HEK293T (cell line): Measurements from ENCODE around the gene CFAP54.

Experiments used
- CTCF ChIA-PET: fragments of 350-600 bp; formaldehyde crosslinking; extraction: SDS; loops from one replicate; lab custom pipeline; 2021; ENCODE audit warnings: antibody characterized with exemption, inconsistent platforms; lab: Yijun Ruan, JAX
- POLR2A ChIA-PET: fragments of 350-600 bp; formaldehyde crosslinking; extraction: SDS; loops from one replicate; lab custom pipeline; 2020; ENCODE audit warnings: antibody characterized with exemption, inconsistent platforms; lab: Yijun Ruan, JAX
- DNase-seq: peaks from one replicate; pipeline ENCODE4 v3.0.0; 2012; ENCODE audit warnings: mixed read lengths; ENCODE audit errors: extremely low spot score
- ARNT ChIP-seq: fragments of 450-650 bp; IDR thresholded peaks from 2 replicates; pipeline ENCODE4 v1.6.1; 2017; ENCODE audit warnings: mild to moderate bottlenecking
- BHLHE40 ChIP-seq: fragments of 450-650 bp; IDR thresholded peaks from 2 replicates; pipeline ENCODE4 v1.6.1; 2016; ENCODE audit warnings: mild to moderate bottlenecking, moderate library complexity, borderline replicate concordance
- CTBP1 ChIP-seq: fragments of 450-650 bp; IDR thresholded peaks from 2 replicates; pipeline ENCODE4 v1.6.1; 2016; ENCODE audit warnings: borderline replicate concordance
- ELF4 ChIP-seq: fragments of 450-650 bp; IDR thresholded peaks from 2 replicates; pipeline ENCODE4 v1.6.1; 2017; ENCODE audit warnings: antibody characterized with exemption
- FOXA1 ChIP-seq: fragments of 450-650 bp; IDR thresholded peaks from 2 replicates; pipeline ENCODE4 v1.6.1; 2016; ENCODE audit warnings: mild to moderate bottlenecking
- FOXK2 ChIP-seq: fragments of 450-650 bp; IDR thresholded peaks from 2 replicates; pipeline ENCODE4 v1.6.1; 2016; ENCODE audit warnings: mild to moderate bottlenecking
- FOXM1 ChIP-seq: fragments of 450-650 bp; IDR thresholded peaks from 2 replicates; pipeline ENCODE4 v1.6.1; 2017; ENCODE audit warnings: mild to moderate bottlenecking, borderline replicate concordance
- HDGF ChIP-seq: fragments of 450-650 bp; IDR thresholded peaks from 2 replicates; pipeline ENCODE4 v1.6.1; 2017; ENCODE audit warnings: antibody characterized with exemption, borderline replicate concordance
- L3MBTL2 ChIP-seq: fragments of 450-650 bp; conservative IDR thresholded peaks from 2 replicates; pipeline ENCODE4 v1.6.1; 2016; ENCODE audit warnings: mild to moderate bottlenecking
- LEF1 ChIP-seq: fragments of 450-650 bp; IDR thresholded peaks from 2 replicates; pipeline ENCODE4 v1.6.1; 2017; ENCODE audit warnings: mild to moderate bottlenecking, borderline replicate concordance
- NFRKB ChIP-seq: fragments of 450-650 bp; IDR thresholded peaks from 2 replicates; pipeline ENCODE4 v1.6.1; 2016; ENCODE audit warnings: mild to moderate bottlenecking, moderate library complexity
- SP1 ChIP-seq: fragments of 450-650 bp; IDR thresholded peaks from 2 replicates; pipeline ENCODE4 v1.6.1; 2017
- SUZ12 ChIP-seq: fragments of 450-650 bp; IDR thresholded peaks from 2 replicates; pipeline ENCODE4 v1.6.1; 2016; ENCODE audit warnings: mild to moderate bottlenecking
- TARDBP ChIP-seq: fragments of 450-650 bp; IDR thresholded peaks from 2 replicates; pipeline ENCODE4 v1.6.1; 2016
- ZNF384 ChIP-seq: fragments of 450-650 bp; IDR thresholded peaks from 2 replicates; pipeline ENCODE4 v1.6.1; 2016
- TF ChIP-seq, protein P1 (sequence below): fragments of 450-650 bp; IDR thresholded peaks from 2 replicates; pipeline ENCODE4 v1.6.1; 2016

CFAP54 gene

GRCh38 chr12:96866801-96867590 lies 377.6 kb downstream of the CFAP54 start:
- TF ChIP-seq FOXM1 (no peak), LEF1 (no peak), ZNF384 (no peak), HDGF (no peak), NFRKB (no peak), BHLHE40 (no peak), CTBP1 (no peak), SUZ12 (no peak), ELF4 (no peak)
- CTCF ChIA-PET: no interaction called here
- POLR2A ChIA-PET: no interaction called here
- no peak for DNase-seq

GRCh38 chr12:96870946-96871345 lies 381.6 kb downstream of the CFAP54 start:
- TF ChIP-seq CTBP1 (no peak), TARDBP (no peak), FOXA1 (no peak), NFRKB (no peak), ZNF384 (no peak), SUZ12 (no peak), L3MBTL2 (no peak), LEF1 (no peak), ARNT (no peak), ELF4 (no peak), FOXM1 (no peak), BHLHE40 (no peak), FOXK2 (no peak), SP1 (no peak), HDGF (no peak)
- TF ChIP-seq, protein P1, sequence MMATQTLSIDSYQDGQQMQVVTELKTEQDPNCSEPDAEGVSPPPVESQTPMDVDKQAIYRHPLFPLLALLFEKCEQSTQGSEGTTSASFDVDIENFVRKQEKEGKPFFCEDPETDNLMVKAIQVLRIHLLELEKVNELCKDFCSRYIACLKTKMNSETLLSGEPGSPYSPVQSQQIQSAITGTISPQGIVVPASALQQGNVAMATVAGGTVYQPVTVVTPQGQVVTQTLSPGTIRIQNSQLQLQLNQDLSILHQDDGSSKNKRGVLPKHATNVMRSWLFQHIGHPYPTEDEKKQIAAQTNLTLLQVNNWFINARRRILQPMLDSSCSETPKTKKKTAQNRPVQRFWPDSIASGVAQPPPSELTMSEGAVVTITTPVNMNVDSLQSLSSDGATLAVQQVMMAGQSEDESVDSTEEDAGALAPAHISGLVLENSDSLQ: no peak
- POLR2A ChIA-PET: no interaction called here
- no peak for DNase-seq
- CTCF ChIA-PET: no interaction called here

GRCh38 chr12:96872961-96873360 lies 383.6 kb downstream of the CFAP54 start:
- POLR2A ChIA-PET: no interaction called here
- CTCF ChIA-PET: no interaction called here
- DNase-seq: no peak
- TF ChIP-seq ELF4: no peak
- no peak for TF ChIP-seq L3MBTL2
- no peak for TF ChIP-seq HDGF
- no peak for TF ChIP-seq LEF1
- no peak for TF ChIP-seq TARDBP
- TF ChIP-seq ZNF384: no peak
- no peak for TF ChIP-seq ARNT
- TF ChIP-seq, protein P1: no peak
- TF ChIP-seq FOXM1: no peak
- no peak for TF ChIP-seq FOXA1
- TF ChIP-seq SP1: no peak

DNA sequence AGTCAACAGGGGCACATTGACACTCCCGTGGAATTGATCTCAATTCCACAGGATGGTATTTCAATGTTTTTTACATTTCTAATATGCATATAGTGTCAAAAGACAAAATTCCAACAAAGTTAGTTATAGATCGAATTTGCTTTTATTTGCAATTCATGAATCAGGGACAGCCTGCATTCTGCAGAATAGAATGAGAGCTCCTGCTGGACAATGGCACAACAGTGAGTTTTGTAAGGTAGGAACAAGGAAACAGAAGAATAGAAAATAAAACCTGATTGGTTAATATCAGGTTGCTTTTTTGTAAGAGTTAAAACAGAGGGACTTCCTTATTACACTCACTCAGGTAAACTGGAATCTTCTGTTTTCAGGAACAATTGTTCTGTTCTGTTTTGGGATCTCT lies 384.8 kb downstream of the CFAP54 start:
- ChIA-PET POLR2A (no interaction called here), CTCF (no interaction called here)
- DNase-seq: no peak
- TF ChIP-seq FOXK2 (no peak), SUZ12 (no peak), BHLHE40 (no peak), LEF1 (no peak), ZNF384 (no peak)

DNA sequence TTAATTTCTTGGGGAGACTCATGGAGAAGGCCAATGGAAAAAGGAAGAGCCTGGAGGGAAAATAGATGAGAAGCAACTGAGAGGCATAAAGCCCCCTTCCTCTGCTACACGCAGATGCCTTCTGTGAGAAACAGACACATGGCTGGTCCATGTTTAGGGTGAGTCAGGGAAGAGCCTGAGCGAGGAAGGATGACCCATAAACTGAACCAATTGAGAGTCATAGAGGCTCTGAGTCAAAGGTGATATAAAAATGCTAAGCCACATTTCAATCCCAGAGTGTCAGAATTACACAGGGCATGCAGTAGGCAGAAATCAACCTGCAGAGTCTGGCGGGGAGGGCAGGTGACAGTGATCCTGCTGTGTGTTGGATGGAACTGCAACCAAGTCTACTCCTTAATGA lies 387.6 kb downstream of the CFAP54 start:
- POLR2A ChIA-PET: no interaction called here
- DNase-seq: no peak
- CTCF ChIA-PET: no interaction called here
- no peak for TF ChIP-seq ZNF384

GRCh38 chr12:96878704-96879103 lies 389.3 kb downstream of the CFAP54 start:
- ChIA-PET CTCF (interaction anchor here (0.9 kb wide), 1 partner anchor 21 kb away, joined by 3 read pairs; no protein-coding TSS in a partner anchor), POLR2A (no interaction called here)
- no peak for DNase-seq

More at GRCh38 chr12:96878704-96879103, 389.3 kb downstream of the CFAP54 start:
- no peak for TF ChIP-seq ELF4
- no peak for TF ChIP-seq BHLHE40
- no peak for TF ChIP-seq ZNF384
- TF ChIP-seq FOXK2: no peak
- no peak for TF ChIP-seq FOXA1
- no peak for TF ChIP-seq SP1
- no peak for TF ChIP-seq CTBP1
- TF ChIP-seq, protein P1: no peak
- TF ChIP-seq L3MBTL2: no peak
- no peak for TF ChIP-seq ARNT
- no peak for TF ChIP-seq TARDBP
- TF ChIP-seq LEF1: no peak
- no peak for TF ChIP-seq HDGF
- TF ChIP-seq SUZ12: no peak
- no peak for TF ChIP-seq FOXM1
- no peak for TF ChIP-seq NFRKB
